AG04449 (cell line): ENCODE results near the gene KCNMA1.

Experiments
- CTCF ChIA-PET: fragments of 350-600 bp; formaldehyde crosslinking; extraction: SDS; loops from one replicate; lab custom pipeline; 2021; ENCODE audit warnings: antibody characterized with exemption; lab: Yijun Ruan, JAX
- POLR2A ChIA-PET: fragments of 400-600, 350-600 bp; formaldehyde crosslinking; extraction: SDS; loops from one replicate; lab custom pipeline; 2020; ENCODE audit warnings: antibody characterized with exemption, inconsistent platforms; lab: Yijun Ruan, JAX
- DNase-seq: peaks from one replicate; pipeline ENCODE4 v3.0.0-alpha.2; 2010; ENCODE audit warnings: low read depth, low spot score
- H3K4me3 ChIP-seq: 2 replicates; pipeline ENCODE4 v1.5.1; 2011; ENCODE audit warnings: low read depth, mild to moderate bottlenecking, control low read depth, low read length
- TF ChIP-seq, protein P1 (sequence below): IDR thresholded peaks from one replicate; pipeline ENCODE4 v1.5.1; 2011; ENCODE audit warnings: mild to moderate bottlenecking, moderate library complexity, low read length, control low read depth, inconsistent platforms; ENCODE audit not compliant: insufficient read depth; ENCODE audit errors: missing control alignments

Gene KCNMA1

GRCh38 chr10:77609781-77610272, 27.8 kb downstream of the KCNMA1 start:
- DNase-seq, result no peak
- CTCF ChIA-PET, result interaction anchor here (0.8 to 1.2 kb wide), 3 partner anchors 9 to 147 kb away, joined by 3 read pairs; no protein-coding TSS in a partner anchor

GRCh38 chr10:77608281-77608680, 29.3 kb downstream of the KCNMA1 start:
- CTCF ChIA-PET, result interaction anchor here (0.9 kb wide), 1 partner anchor 434 kb away, joined by 5 read pairs; no protein-coding TSS in a partner anchor
- no peak for DNase-seq
- H3K4me3 ChIP-seq, result no peak overlapping the region
- POLR2A ChIA-PET, result no interaction called here
- TF ChIP-seq, protein P1, sequence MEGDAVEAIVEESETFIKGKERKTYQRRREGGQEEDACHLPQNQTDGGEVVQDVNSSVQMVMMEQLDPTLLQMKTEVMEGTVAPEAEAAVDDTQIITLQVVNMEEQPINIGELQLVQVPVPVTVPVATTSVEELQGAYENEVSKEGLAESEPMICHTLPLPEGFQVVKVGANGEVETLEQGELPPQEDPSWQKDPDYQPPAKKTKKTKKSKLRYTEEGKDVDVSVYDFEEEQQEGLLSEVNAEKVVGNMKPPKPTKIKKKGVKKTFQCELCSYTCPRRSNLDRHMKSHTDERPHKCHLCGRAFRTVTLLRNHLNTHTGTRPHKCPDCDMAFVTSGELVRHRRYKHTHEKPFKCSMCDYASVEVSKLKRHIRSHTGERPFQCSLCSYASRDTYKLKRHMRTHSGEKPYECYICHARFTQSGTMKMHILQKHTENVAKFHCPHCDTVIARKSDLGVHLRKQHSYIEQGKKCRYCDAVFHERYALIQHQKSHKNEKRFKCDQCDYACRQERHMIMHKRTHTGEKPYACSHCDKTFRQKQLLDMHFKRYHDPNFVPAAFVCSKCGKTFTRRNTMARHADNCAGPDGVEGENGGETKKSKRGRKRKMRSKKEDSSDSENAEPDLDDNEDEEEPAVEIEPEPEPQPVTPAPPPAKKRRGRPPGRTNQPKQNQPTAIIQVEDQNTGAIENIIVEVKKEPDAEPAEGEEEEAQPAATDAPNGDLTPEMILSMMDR, result no peak

More at GRCh38 chr10:77609781-77610272, 27.8 kb downstream of the KCNMA1 start:
- TF ChIP-seq, protein P1, result no peak
- no peak overlapping the region for H3K4me3 ChIP-seq
- POLR2A ChIA-PET, result no interaction called here

GRCh38 chr10:77606751-77607150, 30.9 kb downstream of the KCNMA1 start:
- TF ChIP-seq, protein P1, result peak; percentile 1
- H3K4me3 ChIP-seq, result no peak overlapping the region
- ChIA-PET CTCF (interaction anchor here (1.0 to 2.3 kb wide), 6 partner anchors 20 to 441 kb away, joined by 3 to 8 read pairs (median 4); no protein-coding TSS in a partner anchor), POLR2A (no interaction called here)
- DNase-seq, result no peak

- ChIA-PET POLR2A (no interaction called here), CTCF (interaction anchor here (1.0 to 2.3 kb wide), 13 partner anchors 8 to 440 kb away, joined by 3 to 12 read pairs (median 4); no protein-coding TSS in a partner anchor)
- no peak overlapping the region for H3K4me3 ChIP-seq
- no peak for DNase-seq
- TF ChIP-seq, protein P1, result peak; percentile 55
Observed at GRCh38 chr10:77605466-77605865, 32.1 kb downstream of the KCNMA1 start.

- ChIA-PET POLR2A (no interaction called here), CTCF (interaction anchor here (0.6 to 2.3 kb wide), 12 partner anchors 9 to 439 kb away, joined by 3 to 12 read pairs (median 4); no protein-coding TSS in a partner anchor)
- H3K4me3 ChIP-seq, result no peak overlapping the region
- no peak for DNase-seq
- TF ChIP-seq, protein P1, result no peak
Observed at GRCh38 chr10:77604941-77605351, 32.7 kb downstream of the KCNMA1 start.

DNA sequence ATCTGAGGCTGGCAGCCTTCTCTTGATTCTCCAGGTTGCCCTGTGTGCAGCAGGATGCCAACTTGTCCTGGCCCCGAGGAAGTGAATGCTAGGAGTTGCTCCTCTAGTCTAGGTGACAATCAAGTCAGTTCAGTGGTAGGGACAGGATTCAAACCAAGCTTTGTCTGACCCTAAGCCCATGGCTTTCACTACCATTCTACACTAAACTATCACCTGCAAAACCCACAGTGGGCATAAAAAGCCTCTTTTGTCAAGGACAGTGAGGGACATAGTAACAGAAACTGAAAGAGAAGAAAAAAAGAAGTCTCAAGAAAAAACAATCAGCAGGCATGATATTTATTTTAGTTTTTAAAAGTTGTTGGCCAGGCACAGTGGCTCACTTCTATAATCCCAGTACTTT, 33.5 kb downstream of the KCNMA1 start:
- CTCF ChIA-PET, result interaction anchor here (1.5 to 2.6 kb wide), 3 partner anchors 11 to 112 kb away, joined by 4 to 8 read pairs (median 6); no protein-coding TSS in a partner anchor
- POLR2A ChIA-PET, result no interaction called here
- no peak for DNase-seq
- TF ChIP-seq, protein P1, result no peak
- no peak overlapping the region for H3K4me3 ChIP-seq
